Femur (tissue), 1 donor: ENCODE measurements around the gene CEP41.
A peak's percentile ranks its signal among the peaks of the same experiment; 100 is the strongest.

Experiments used
- DNase-seq: peaks from one replicate; pipeline ENCODE4 v3.0.0-alpha.2; 2017

Gene CEP41

GRCh38 chr7:130346941-130347340 lies 93.9 kb downstream of the CEP41 start:
- DNase-seq, result no peak

GRCh38 chr7:130346177-130346905 lies 94.5 kb downstream of the CEP41 start:
- no peak for DNase-seq

GRCh38 chr7:130345725-130346124 lies 95.1 kb downstream of the CEP41 start:
- no peak for DNase-seq

GRCh38 chr7:130345136-130345535 lies 95.7 kb downstream of the CEP41 start:
- peak; percentile 62 for DNase-seq

- no peak for DNase-seq
These were observed 96.4 kb downstream of the CEP41 start, which contains the start of gene CPA5 for GRCh38 chr7:130344271-130344866. Gene CPA5, plus strand, starts transcription at chr7:130344816. Its CDS starts 1,670 bp downstream, at chr7:130346486.
